HEK293 (cell line): ENCODE data around the gene TRPM8.

ENCODE experiments used
- CTCF ChIA-PET: fragments of 350-600 bp; formaldehyde crosslinking; extraction: SDS; loops from one replicate; lab custom pipeline; 2021; ENCODE audit warnings: antibody characterized with exemption; lab: Yijun Ruan, JAX
- POLR2A ChIA-PET: fragments of 300-600 bp; formaldehyde crosslinking; extraction: SDS; loops from one replicate; lab custom pipeline; 2020; ENCODE audit warnings: antibody characterized with exemption, inconsistent platforms; lab: Yijun Ruan, JAX
- H3K27ac ChIP-seq: fragments of 200-500 bp; sonication (Bioruptor generic); 2 replicates; pipeline ENCODE4 v1.5.1; 2014; ENCODE audit warnings: low read depth, low read length, control low read depth, inconsistent platforms; ENCODE audit errors: extremely low read depth
- H3K36me3 ChIP-seq, 2 experiments: fragments of 200-500 bp in 1 of 2; sonication (Bioruptor generic) in 1 of 2; 1 replicate in 1 of 2; 2 replicates in 1 of 2; pipeline ENCODE4 v1.5.1; 2014 to 2017; ENCODE audit warnings: inconsistent platforms in 2 of 2, low read length in 2 of 2; ENCODE audit not compliant: control insufficient read depth in 2 of 2, insufficient read depth in 1 of 2
- H3K4me1 ChIP-seq: fragments of 200-500 bp; sonication (Bioruptor generic); 2 replicates; pipeline ENCODE4 v1.5.1; 2014; ENCODE audit warnings: mild to moderate bottlenecking, low read length, inconsistent platforms; ENCODE audit not compliant: control insufficient read depth, insufficient read depth
- H3K4me3 ChIP-seq: 2 replicates; pipeline ENCODE4 v1.5.1; 2011; ENCODE audit warnings: low read depth, mild to moderate bottlenecking, control low read depth, low read length, moderate library complexity
- H3K9me3 ChIP-seq: fragments of 200-500 bp; sonication (Bioruptor generic); 2 replicates; pipeline ENCODE4 v1.5.1; 2014; ENCODE audit warnings: low read depth, low read length, inconsistent platforms; ENCODE audit not compliant: control insufficient read depth, insufficient read depth
- BCL11B ChIP-seq: fragments of 450-650 bp; formaldehyde crosslinking; IDR thresholded peaks from 2 replicates; pipeline ENCODE4 v1.5.1; 2016; ENCODE audit warnings: low read depth, missing biosample characterization, missing genetic modification characterization
- INSM2 ChIP-seq: fragments of 450-650 bp; formaldehyde crosslinking; IDR thresholded peaks from 2 replicates; pipeline ENCODE4 v1.5.1; 2016; ENCODE audit warnings: missing biosample characterization, missing genetic modification characterization
- KLF17 ChIP-seq: fragments of 450-650 bp; formaldehyde crosslinking; IDR thresholded peaks from 2 replicates; pipeline ENCODE4 v1.5.1; 2016; ENCODE audit warnings: missing biosample characterization, missing genetic modification characterization
- WT1 ChIP-seq: fragments of 450-650 bp; formaldehyde crosslinking; IDR thresholded peaks from 2 replicates; pipeline ENCODE4 v1.5.1; 2016; ENCODE audit warnings: missing biosample characterization, missing genetic modification characterization
- ZBTB26 ChIP-seq: fragments of 450-650 bp; formaldehyde crosslinking; optimal IDR thresholded peaks from 2 replicates; pipeline ENCODE3; 2016; ENCODE audit warnings: missing biosample characterization, mild to moderate bottlenecking, missing genetic modification characterization
- ZEB2 ChIP-seq: fragments of 450-650 bp; formaldehyde crosslinking; IDR thresholded peaks from 2 replicates; pipeline ENCODE4 v1.5.1; 2016; ENCODE audit warnings: missing biosample characterization, missing genetic modification characterization
- ZNF211 ChIP-seq: fragments of 450-650 bp; formaldehyde crosslinking; IDR thresholded peaks from 2 replicates; pipeline ENCODE4 v1.5.1; 2016; ENCODE audit warnings: low read depth, missing biosample characterization, missing genetic modification characterization
- ZNF433 ChIP-seq: fragments of 450-650 bp; formaldehyde crosslinking; IDR thresholded peaks from 2 replicates; pipeline ENCODE4 v1.5.1; 2016; ENCODE audit warnings: missing biosample characterization, missing genetic modification characterization, low read depth
- ZNF629 ChIP-seq: fragments of 450-650 bp; formaldehyde crosslinking; IDR thresholded peaks from 2 replicates; pipeline ENCODE4 v1.5.1; 2017; ENCODE audit warnings: missing biosample characterization, missing genetic modification characterization
- ZNF654 ChIP-seq: fragments of 450-650 bp; formaldehyde crosslinking; IDR thresholded peaks from 2 replicates; pipeline ENCODE4 v1.5.1; 2016; ENCODE audit warnings: low read depth, missing biosample characterization, missing genetic modification characterization
- ZNF660 ChIP-seq: fragments of 450-650 bp; IDR thresholded peaks from 2 replicates; pipeline ENCODE4 v1.5.1; 2018; ENCODE audit warnings: missing biosample characterization, mild to moderate bottlenecking, missing genetic modification characterization
- ZNF701 ChIP-seq: fragments of 450-650 bp; formaldehyde crosslinking; IDR thresholded peaks from 2 replicates; pipeline ENCODE4 v1.5.1; 2016; ENCODE audit warnings: missing biosample characterization, missing genetic modification characterization
- ZNF768 ChIP-seq: fragments of 450-650 bp; formaldehyde crosslinking; IDR thresholded peaks from 2 replicates; pipeline ENCODE4 v1.5.1; 2018; ENCODE audit warnings: missing biosample characterization, mild to moderate bottlenecking, missing genetic modification characterization
- ZNF777 ChIP-seq: fragments of 450-650 bp; formaldehyde crosslinking; IDR thresholded peaks from 2 replicates; pipeline ENCODE4 v1.5.1; 2017; ENCODE audit warnings: missing biosample characterization, missing genetic modification characterization, borderline replicate concordance
- ZSCAN23 ChIP-seq: fragments of 450-650 bp; formaldehyde crosslinking; IDR thresholded peaks from 2 replicates; pipeline ENCODE4 v1.5.1; 2016; ENCODE audit warnings: missing biosample characterization, missing genetic modification characterization
- TF ChIP-seq, protein P1 (sequence below): fragments of 450-650 bp; formaldehyde crosslinking; IDR thresholded peaks from 2 replicates; pipeline ENCODE4 v1.5.1; 2016; ENCODE audit warnings: missing biosample characterization, missing genetic modification characterization
- TF ChIP-seq, protein P2 (sequence below): sonication (generic); formaldehyde crosslinking; IDR thresholded peaks from 2 replicates; pipeline ENCODE4 v1.8.1; 2022; ENCODE audit warnings: mild to moderate bottlenecking, moderate library complexity, missing genetic modification reagents
- TF ChIP-seq, protein P3 (sequence below): fragments of 450-650 bp; formaldehyde crosslinking; IDR thresholded peaks from 2 replicates; pipeline ENCODE4 v1.5.1; 2017; ENCODE audit warnings: missing biosample characterization, missing genetic modification characterization
- TF ChIP-seq, protein P4 (sequence below): fragments of 450-650 bp; formaldehyde crosslinking; IDR thresholded peaks from 2 replicates; pipeline ENCODE4 v1.5.1; 2016; ENCODE audit warnings: missing biosample characterization, missing genetic modification characterization, borderline replicate concordance

The TRPM8 gene

DNA sequence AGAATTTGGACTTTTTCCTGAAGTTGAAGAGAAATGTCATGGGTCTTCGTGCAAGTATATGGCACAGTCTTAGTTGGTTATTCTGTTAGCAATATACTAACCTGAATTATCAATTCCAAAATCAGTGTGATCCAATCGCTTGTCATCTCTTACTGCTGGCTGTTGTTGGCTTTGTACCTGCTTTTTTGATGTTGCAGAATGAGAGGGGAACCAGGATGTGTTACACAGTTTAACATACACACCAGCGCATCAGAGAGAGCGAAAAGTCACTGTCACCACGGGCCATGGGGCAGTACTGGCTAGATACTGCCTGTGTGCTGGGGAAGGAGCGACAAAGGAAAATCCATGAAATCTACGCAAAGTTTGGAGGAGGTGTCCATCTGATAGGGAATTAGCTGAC is 74.0 kb downstream of the TRPM8 start:
- Histone ChIP-seq H3K4me3 (no peak overlapping the region), H3K9me3 (no peaks in the 10 kb centered on the region), H3K27ac (no peak overlapping the region), H3K4me1 (no peaks in the 10 kb centered on the region), H3K36me3 (no peaks in the 10 kb centered on the region)
- ChIA-PET CTCF (interaction anchor here (0.6 kb wide), 1 partner anchor 148 kb away, joined by 3 read pairs; no protein-coding TSS in a partner anchor), POLR2A (no interaction called here)
- TF ChIP-seq ZNF768 (tag by site-specific recombination), result no peak
- no peak for TF ChIP-seq ZNF701 (tag by site-specific recombination)
- no peak for TF ChIP-seq ZNF433
- TF ChIP-seq ZNF654, result no peak
- no peak for TF ChIP-seq ZNF629 (tag by site-specific recombination)
- TF ChIP-seq, protein P1, sequence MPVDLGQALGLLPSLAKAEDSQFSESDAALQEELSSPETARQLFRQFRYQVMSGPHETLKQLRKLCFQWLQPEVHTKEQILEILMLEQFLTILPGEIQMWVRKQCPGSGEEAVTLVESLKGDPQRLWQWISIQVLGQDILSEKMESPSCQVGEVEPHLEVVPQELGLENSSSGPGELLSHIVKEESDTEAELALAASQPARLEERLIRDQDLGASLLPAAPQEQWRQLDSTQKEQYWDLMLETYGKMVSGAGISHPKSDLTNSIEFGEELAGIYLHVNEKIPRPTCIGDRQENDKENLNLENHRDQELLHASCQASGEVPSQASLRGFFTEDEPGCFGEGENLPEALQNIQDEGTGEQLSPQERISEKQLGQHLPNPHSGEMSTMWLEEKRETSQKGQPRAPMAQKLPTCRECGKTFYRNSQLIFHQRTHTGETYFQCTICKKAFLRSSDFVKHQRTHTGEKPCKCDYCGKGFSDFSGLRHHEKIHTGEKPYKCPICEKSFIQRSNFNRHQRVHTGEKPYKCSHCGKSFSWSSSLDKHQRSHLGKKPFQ (tag by site-specific recombination), result no peak
- TF ChIP-seq ZSCAN23 (tag by site-specific recombination), result no peak
- TF ChIP-seq, protein P2, sequence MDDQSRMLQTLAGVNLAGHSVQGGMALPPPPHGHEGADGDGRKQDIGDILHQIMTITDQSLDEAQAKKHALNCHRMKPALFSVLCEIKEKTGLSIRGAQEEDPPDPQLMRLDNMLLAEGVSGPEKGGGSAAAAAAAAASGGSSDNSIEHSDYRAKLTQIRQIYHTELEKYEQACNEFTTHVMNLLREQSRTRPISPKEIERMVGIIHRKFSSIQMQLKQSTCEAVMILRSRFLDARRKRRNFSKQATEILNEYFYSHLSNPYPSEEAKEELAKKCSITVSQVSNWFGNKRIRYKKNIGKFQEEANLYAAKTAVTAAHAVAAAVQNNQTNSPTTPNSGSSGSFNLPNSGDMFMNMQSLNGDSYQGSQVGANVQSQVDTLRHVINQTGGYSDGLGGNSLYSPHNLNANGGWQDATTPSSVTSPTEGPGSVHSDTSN (CRISPR knock-in tag), result no peak
- no peak for TF ChIP-seq ZNF211 (tag by site-specific recombination)
- TF ChIP-seq, protein P3, sequence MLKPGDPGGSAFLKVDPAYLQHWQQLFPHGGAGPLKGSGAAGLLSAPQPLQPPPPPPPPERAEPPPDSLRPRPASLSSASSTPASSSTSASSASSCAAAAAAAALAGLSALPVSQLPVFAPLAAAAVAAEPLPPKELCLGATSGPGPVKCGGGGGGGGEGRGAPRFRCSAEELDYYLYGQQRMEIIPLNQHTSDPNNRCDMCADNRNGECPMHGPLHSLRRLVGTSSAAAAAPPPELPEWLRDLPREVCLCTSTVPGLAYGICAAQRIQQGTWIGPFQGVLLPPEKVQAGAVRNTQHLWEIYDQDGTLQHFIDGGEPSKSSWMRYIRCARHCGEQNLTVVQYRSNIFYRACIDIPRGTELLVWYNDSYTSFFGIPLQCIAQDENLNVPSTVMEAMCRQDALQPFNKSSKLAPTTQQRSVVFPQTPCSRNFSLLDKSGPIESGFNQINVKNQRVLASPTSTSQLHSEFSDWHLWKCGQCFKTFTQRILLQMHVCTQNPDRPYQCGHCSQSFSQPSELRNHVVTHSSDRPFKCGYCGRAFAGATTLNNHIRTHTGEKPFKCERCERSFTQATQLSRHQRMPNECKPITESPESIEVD, result no peak
- no peak for TF ChIP-seq ZBTB26 (tag by site-specific recombination)
- TF ChIP-seq KLF17 (tag by site-specific recombination), result no peak
- TF ChIP-seq INSM2 (tag by site-specific recombination), result no peak
- no peak for TF ChIP-seq BCL11B (tag by site-specific recombination)
- TF ChIP-seq ZNF660 (tag by site-specific recombination), result no peak

DNA sequence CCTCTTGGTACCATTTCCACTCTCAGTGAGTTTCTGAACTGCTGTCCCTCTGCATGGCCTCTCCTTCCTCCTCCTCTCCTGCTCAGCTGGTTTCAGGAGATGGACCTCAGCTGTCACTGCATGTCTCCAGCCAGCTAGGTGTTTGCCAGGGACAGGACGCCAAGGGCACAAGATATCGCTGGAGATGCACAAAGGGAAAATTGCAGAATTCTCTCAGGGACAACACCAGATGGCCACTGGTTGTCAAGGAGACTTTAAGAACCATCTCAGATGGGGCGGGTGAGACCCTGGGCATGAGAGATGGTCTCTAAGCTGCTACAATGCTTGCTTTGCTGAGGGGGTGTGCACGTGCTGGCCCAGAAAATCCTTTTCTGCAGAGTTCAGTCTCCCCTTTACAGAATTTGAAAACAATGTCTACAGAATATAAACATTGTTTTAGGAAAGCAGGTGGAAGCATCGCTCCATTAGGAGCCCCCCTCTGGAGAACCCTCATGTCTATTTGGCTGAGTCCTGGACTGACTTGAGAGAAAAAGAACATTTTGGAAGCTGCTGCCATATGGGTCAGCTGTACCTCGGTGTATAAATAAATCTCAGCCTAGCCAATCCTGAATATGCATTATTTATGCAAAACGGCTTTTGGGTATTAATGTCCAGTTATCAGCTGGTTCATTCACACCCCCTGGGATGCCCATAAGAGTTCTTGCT is 75.5 kb downstream of the TRPM8 start:
- Histone ChIP-seq H3K27ac (no peak overlapping the region), H3K4me3 (no peak overlapping the region), H3K9me3 (no peaks in the 10 kb centered on the region), H3K36me3 (no peaks in the 10 kb centered on the region), H3K4me1 (no peaks in the 10 kb centered on the region)
- CTCF ChIA-PET, result interaction anchor here (0.6 kb wide), 1 partner anchor 531 kb away, joined by 3 read pairs; no protein-coding TSS in a partner anchor
- POLR2A ChIA-PET, result no interaction called here
- TF ChIP-seq, protein P4, sequence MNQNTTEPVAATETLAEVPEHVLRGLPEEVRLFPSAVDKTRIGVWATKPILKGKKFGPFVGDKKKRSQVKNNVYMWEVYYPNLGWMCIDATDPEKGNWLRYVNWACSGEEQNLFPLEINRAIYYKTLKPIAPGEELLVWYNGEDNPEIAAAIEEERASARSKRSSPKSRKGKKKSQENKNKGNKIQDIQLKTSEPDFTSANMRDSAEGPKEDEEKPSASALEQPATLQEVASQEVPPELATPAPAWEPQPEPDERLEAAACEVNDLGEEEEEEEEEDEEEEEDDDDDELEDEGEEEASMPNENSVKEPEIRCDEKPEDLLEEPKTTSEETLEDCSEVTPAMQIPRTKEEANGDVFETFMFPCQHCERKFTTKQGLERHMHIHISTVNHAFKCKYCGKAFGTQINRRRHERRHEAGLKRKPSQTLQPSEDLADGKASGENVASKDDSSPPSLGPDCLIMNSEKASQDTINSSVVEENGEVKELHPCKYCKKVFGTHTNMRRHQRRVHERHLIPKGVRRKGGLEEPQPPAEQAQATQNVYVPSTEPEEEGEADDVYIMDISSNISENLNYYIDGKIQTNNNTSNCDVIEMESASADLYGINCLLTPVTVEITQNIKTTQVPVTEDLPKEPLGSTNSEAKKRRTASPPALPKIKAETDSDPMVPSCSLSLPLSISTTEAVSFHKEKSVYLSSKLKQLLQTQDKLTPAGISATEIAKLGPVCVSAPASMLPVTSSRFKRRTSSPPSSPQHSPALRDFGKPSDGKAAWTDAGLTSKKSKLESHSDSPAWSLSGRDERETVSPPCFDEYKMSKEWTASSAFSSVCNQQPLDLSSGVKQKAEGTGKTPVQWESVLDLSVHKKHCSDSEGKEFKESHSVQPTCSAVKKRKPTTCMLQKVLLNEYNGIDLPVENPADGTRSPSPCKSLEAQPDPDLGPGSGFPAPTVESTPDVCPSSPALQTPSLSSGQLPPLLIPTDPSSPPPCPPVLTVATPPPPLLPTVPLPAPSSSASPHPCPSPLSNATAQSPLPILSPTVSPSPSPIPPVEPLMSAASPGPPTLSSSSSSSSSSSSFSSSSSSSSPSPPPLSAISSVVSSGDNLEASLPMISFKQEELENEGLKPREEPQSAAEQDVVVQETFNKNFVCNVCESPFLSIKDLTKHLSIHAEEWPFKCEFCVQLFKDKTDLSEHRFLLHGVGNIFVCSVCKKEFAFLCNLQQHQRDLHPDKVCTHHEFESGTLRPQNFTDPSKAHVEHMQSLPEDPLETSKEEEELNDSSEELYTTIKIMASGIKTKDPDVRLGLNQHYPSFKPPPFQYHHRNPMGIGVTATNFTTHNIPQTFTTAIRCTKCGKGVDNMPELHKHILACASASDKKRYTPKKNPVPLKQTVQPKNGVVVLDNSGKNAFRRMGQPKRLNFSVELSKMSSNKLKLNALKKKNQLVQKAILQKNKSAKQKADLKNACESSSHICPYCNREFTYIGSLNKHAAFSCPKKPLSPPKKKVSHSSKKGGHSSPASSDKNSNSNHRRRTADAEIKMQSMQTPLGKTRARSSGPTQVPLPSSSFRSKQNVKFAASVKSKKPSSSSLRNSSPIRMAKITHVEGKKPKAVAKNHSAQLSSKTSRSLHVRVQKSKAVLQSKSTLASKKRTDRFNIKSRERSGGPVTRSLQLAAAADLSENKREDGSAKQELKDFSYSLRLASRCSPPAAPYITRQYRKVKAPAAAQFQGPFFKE (tag by site-specific recombination), result no peak
- no peak for TF ChIP-seq WT1 (tag by site-specific recombination)
- TF ChIP-seq ZEB2 (tag by site-specific recombination), result no peak
- no peak for TF ChIP-seq ZNF777 (tag by site-specific recombination)
